Measurements from ENCODE around the gene CTSW. TPM values are rescaled to one million over a fixed set of nuclear protein-coding genes. Genes with fewer than 3 reads are reported as not detected.

CTSW gene
- total and polyA plus RNA-seq, 2 of the 4 experiments (the other 2 are of a cell fraction), result 0.07 to 0.18 TPM

DNA sequence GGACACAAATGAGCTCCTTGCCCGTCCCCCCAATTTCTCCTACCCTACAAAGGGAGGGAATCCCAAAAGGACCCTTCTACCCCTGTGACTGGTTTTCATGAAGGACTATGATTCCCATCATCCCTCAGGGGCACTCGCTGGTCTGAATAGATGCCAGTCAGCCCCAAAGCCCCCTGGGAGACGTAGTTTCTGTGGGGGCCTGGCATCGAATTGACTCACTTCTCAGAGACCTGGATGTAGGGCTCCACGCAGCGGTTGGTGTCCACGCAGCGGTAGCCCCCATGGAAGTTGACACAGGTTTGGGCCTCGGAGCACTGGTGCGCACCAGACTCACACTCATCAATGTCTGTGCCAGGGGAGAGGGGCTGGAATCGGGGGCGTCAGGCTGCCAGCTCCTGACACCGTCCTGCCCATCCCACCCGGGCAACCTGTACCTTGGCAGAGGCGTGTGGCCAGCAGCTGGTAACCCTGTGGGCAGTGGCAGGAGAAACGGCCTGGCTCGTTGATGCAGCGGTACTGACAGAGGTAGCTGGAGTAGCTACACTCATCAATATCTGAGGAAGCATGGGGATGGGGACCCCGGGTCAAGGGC lies 11.5 kb upstream of the CTSW start:
- Histone ChIP-seq H3K56ac (ENCODE audit: extremely low read depth, insufficient read depth, low read length) (no peak overlapping the region), H3K4ac (ENCODE audit: low read depth, low read length) (no peak overlapping the region), H2AK5ac (ENCODE audit: low read depth, low read length) (no peak overlapping the region), H2AK9ac (replicated peaks; ENCODE audit: low read depth, low read length, poor library complexity) (peak overlapping the region; percentile 38), H2BK120ac (ENCODE audit: low read depth, low read length) (no peak overlapping the region), H3K4me1 (ENCODE audit: control insufficient read depth, insufficient read depth, low read length) (peaks cover 14% of the 10 kb centered on the region; the same call in 1 of the 2 replicates), H3K79me1 (ENCODE audit: low read depth in 1 of 2, low read length in 2 of 2) (peaks cover 18 to 82% of the 10 kb centered on the region in 2 experiments), H3K4me2 (ENCODE audit: low read depth, low read length) (no peak overlapping the region), H2BK15ac (ENCODE audit: low read depth, low read length) (no peak overlapping the region), H3K27ac (ENCODE audit: insufficient read depth, low read length) (no peak overlapping the region), H2AFZ (replicated peaks; ENCODE audit: low read length, poor library complexity) (peak overlapping the region; percentile 1), H3K27me3 (ENCODE audit: control insufficient read depth, insufficient read depth, low read length) (no peaks in the 10 kb centered on the region), H3K23ac (ENCODE audit: low read depth, low read length) (0 out of 2 replicates have a peak overlapping the region, but pooled peaks have one; percentile 7), H3K14ac (replicated peaks; ENCODE audit: low read depth, low read length) (no peak overlapping the region), H3K9ac (ENCODE audit: low read depth, low read length) (no peak overlapping the region), H4K20me1 (ENCODE audit: insufficient read depth, low read length) (peaks cover 51% of the 10 kb centered on the region), H4K91ac (ENCODE audit: insufficient read depth, low read depth, low read length) (no peak overlapping the region), H2BK5ac (ENCODE audit: low read depth, low read length, poor library complexity, severe bottlenecking) (no peak overlapping the region), H4K5ac (ENCODE audit: low read depth, low read length) (no peak overlapping the region), H3K4me3 (ENCODE audit: insufficient read depth, low read depth, low read length) (no peak overlapping the region), H3K36me3 (ENCODE audit: control insufficient read depth, insufficient read depth, low read length) (peaks cover 77% of the 10 kb centered on the region), H2BK20ac (ENCODE audit: low read depth, low read length) (no peak overlapping the region), H4K8ac (ENCODE audit: low read depth in 2 of 2, low read length in 2 of 2) (peak overlapping the region in 1 of 2 experiments; percentile 3; a peak in 1 of 4 replicates), H3K18ac (ENCODE audit: low read depth, low read length) (no peak overlapping the region), H3K9me1 (ENCODE audit: insufficient read depth, low read length) (0 out of 2 replicates have a peak, but pooled peaks cover 5% of the 10 kb centered on the region), H3K9me3 (ENCODE audit: control insufficient read depth, insufficient read depth, low read length) (no peaks in the 10 kb centered on the region)
- ChIA-PET CTCF (interaction anchor here (1.3 to 2.0 kb wide), 2 partner anchors 8 to 20 kb away, joined by 3 to 7 read pairs; partner anchors contain the start of genes FIBP and MUS81), POLR2A (ENCODE audit: unreplicated experiment) (no interaction called here)
- intact Hi-C loops (cut with micrococcal nuclease) (no loop called here), dilution Hi-C loops (cut with HindIII; ENCODE audit: low sequenced_read_pairs, unreplicated experiment) (no loop called here), in situ Hi-C loops (cut with MboI; ENCODE audit: low sequenced_read_pairs) (no loop called here)
- ATAC-seq (ENCODE audit: low read depth), result no peak
- TF ChIP-seq RAD21 (IDR thresholded peaks at IDR 0.05; ENCODE audit: low read length), result no peak
- TF ChIP-seq, protein P1, sequence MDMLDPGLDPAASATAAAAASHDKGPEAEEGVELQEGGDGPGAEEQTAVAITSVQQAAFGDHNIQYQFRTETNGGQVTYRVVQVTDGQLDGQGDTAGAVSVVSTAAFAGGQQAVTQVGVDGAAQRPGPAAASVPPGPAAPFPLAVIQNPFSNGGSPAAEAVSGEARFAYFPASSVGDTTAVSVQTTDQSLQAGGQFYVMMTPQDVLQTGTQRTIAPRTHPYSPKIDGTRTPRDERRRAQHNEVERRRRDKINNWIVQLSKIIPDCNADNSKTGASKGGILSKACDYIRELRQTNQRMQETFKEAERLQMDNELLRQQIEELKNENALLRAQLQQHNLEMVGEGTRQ (IDR thresholded peaks at IDR 0.05; ENCODE audit: low read depth, low read length), result no peak
- no peak for TF ChIP-seq CEBPB (IDR thresholded peaks at IDR 0.05; ENCODE audit: low read depth, low read length)
- no peak for TF ChIP-seq ELK1 (IDR thresholded peaks at IDR 0.05; ENCODE audit: borderline replicate concordance, low read depth, low read length)
- no peak for TF ChIP-seq SMC3 (IDR thresholded peaks at IDR 0.05; ENCODE audit: low read depth, low read length)
- TF ChIP-seq CTCF (conservative IDR thresholded peaks at IDR 0.05; ENCODE audit: low read depth, low read length), result no peak
- no peak for TF ChIP-seq FOS (IDR thresholded peaks at IDR 0.05; ENCODE audit: low read depth, low read length)
- TF ChIP-seq RCOR1 (IDR thresholded peaks at IDR 0.05; ENCODE audit: insufficient replicate concordance, low read length), result no peak
- BruUV-seq (replicated peaks), result TSS peak; percentile 19
- DNase-seq, result no peak
- 81% methylated on average over 12 of the region's 19 CpGs; no CpG with 5 or more reads in 1 of the 2 experiments for WGBS, 2 experiments (ENCODE audit: extremely low coverage in 2 of 2, insufficient read length in 1 of 2)

Data from IMR-90 (cell line).